GM18499 (cell line): ENCODE results near the gene FOSL2.

Experiments
- ATAC-seq: cut with Tn5 transposase; IDR thresholded peaks from one replicate; pipeline ENCODE4 v1.9.1; 2021; ENCODE audit warnings: moderate number of reproducible peaks; ENCODE audit not compliant: insufficient read depth, unreplicated experiment

The FOSL2 gene

GRCh38 chr2:28356095-28356911 lies 36.4 kb upstream of the FOSL2 start:
- ATAC-seq: no peak

- ATAC-seq: no peak
Measured at GRCh38 chr2:28357055-28357454, 35.6 kb upstream of the FOSL2 start.

- ATAC-seq: no peak
Measured at GRCh38 chr2:28357948-28358667, 34.5 kb upstream of the FOSL2 start.

GRCh38 chr2:28358668-28359201 lies 33.9 kb upstream of the FOSL2 start:
- no peak for ATAC-seq

- ATAC-seq: no peak
Measured at GRCh38 chr2:28359222-28360057, 33.2 kb upstream of the FOSL2 start.

GRCh38 chr2:28360058-28360717 lies 32.5 kb upstream of the FOSL2 start:
- ATAC-seq: no peak

- no peak for ATAC-seq
Measured at GRCh38 chr2:28360718-28361293, 31.9 kb upstream of the FOSL2 start.

GRCh38 chr2:28361991-28362710 lies 30.5 kb upstream of the FOSL2 start:
- ATAC-seq: no peak

GRCh38 chr2:28362991-28363521 lies 29.6 kb upstream of the FOSL2 start:
- ATAC-seq: no peak

GRCh38 chr2:28363686-28364280 lies 28.9 kb upstream of the FOSL2 start:
- ATAC-seq: no peak

GRCh38 chr2:28364610-28365009 lies 28.0 kb upstream of the FOSL2 start:
- ATAC-seq: no peak

GRCh38 chr2:28365158-28365557 lies 27.5 kb upstream of the FOSL2 start:
- no peak for ATAC-seq

- ATAC-seq: no peak
Measured at GRCh38 chr2:28366149-28366495, 26.5 kb upstream of the FOSL2 start.

- no peak for ATAC-seq
Measured at GRCh38 chr2:28366496-28367282, 26.0 kb upstream of the FOSL2 start.

- no peak for ATAC-seq
Measured at GRCh38 chr2:28367667-28368356, 24.8 kb upstream of the FOSL2 start.

GRCh38 chr2:28368357-28368798 lies 24.3 kb upstream of the FOSL2 start:
- no peak for ATAC-seq

- ATAC-seq: no peak
Measured at GRCh38 chr2:28369358-28369757, 23.3 kb upstream of the FOSL2 start.
